OCI-LY1 (cell line): ENCODE results near the gene PPP1R14C.

Source experiments
- EZH2 ChIP-seq: fragments of 200-600 bp; sonication (generic), shearing (Covaris generic); IDR thresholded peaks from 2 replicates; pipeline ENCODE4 v1.8.0; 2017; ENCODE audit warnings: borderline replicate concordance, mixed run types, mild to moderate bottlenecking, antibody characterized with exemption, low read length, moderate library complexity, mixed read lengths
- TF ChIP-seq, protein P1 (sequence below): fragments of 200-600 bp; sonication (generic), shearing (Covaris generic); IDR thresholded peaks from 2 replicates; pipeline ENCODE4 v1.5.1; 2017; ENCODE audit warnings: mild to moderate bottlenecking, antibody characterized with exemption, low read length, moderate library complexity, mixed read lengths

DNA sequence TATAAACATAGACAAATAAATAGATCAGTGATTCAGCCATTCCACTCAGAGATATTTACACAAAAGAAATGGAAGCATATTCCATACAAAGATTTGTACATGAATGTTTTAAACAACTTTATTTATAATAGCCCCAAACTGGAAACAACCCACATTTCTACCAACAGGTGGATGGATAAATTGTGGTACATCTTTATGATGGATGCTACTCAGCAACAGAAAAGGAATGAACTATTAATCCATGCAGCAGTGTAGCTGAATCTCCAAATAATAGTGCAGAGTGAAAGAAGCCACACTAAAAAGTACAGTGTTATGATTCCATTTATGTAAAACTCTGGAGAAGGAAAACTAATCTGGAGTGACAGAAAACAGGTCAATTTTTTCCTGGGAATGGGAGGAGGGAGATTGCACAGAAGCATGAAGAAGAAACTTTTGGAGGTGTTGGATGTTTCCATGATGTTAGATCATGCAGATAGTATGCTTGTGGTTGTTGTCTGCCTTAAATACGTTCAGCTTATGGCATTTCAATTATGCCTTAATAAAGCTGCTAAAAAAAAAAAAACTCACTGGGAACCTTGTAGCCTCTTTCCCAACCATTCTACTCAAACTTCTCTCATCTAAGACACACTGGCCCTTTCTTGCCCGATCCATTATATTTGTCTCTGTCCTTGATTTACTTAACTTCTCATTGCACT is 100.9 kb downstream of the PPP1R14C start:
- TF ChIP-seq, protein P1, sequence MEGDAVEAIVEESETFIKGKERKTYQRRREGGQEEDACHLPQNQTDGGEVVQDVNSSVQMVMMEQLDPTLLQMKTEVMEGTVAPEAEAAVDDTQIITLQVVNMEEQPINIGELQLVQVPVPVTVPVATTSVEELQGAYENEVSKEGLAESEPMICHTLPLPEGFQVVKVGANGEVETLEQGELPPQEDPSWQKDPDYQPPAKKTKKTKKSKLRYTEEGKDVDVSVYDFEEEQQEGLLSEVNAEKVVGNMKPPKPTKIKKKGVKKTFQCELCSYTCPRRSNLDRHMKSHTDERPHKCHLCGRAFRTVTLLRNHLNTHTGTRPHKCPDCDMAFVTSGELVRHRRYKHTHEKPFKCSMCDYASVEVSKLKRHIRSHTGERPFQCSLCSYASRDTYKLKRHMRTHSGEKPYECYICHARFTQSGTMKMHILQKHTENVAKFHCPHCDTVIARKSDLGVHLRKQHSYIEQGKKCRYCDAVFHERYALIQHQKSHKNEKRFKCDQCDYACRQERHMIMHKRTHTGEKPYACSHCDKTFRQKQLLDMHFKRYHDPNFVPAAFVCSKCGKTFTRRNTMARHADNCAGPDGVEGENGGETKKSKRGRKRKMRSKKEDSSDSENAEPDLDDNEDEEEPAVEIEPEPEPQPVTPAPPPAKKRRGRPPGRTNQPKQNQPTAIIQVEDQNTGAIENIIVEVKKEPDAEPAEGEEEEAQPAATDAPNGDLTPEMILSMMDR, result no peak
- TF ChIP-seq EZH2, result no peak
